Measurements from ENCODE around the gene PFDN2.

DNA sequence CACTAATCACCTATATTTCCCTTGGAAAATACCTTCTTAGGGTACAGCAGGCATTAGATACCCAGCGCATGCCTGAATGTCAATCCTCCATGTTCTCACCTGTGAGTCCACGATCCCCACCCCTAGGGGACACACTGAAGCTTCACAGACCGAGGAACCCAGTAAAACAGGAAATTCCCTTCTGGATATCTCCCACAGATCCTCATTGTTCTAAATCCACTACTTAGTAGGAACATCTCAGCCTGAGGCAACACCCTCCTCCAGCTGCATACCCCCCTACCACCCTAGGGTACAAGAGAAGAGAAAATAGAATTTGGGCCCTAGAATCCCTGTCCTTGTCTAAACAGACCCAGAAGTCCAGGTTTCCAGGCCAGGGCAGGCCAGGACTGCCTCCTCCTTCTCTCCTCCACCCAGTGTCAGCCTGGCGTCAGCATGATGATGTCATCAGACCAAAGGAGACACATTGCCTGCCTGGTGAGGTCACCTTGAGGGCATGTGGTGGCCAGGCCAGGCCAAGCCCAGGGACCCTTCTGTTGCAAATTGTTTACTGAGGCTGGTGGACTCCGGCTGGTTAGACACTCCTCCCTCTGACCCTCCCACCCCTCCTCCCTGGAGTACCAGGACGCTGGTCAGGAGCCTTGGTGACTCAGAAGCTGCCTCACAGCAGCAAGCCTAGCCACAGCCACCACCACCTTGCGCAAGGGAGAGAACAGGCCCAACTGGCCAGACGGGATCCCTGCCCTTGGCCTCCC lies 34.7 kb downstream of the PFDN2 start:
- no peak for TF ChIP-seq EZH2phosphoT487 (IDR thresholded peaks at IDR 0.05; ENCODE audit: insufficient read depth, low read depth)
- no peak for TF ChIP-seq EZH2 (IDR thresholded peaks at IDR 0.05; ENCODE audit: insufficient read depth, poor library complexity, severe bottlenecking)
